ENCODE data around the gene SUFU. TPM values are rescaled to one million over a fixed set of nuclear protein-coding genes. Genes with fewer than 3 reads are reported as not detected.

SUFU gene
- total RNA-seq, 4 donors from 2014 or later = 2.3 to 5.4 (median 4.4) TPM

DNA sequence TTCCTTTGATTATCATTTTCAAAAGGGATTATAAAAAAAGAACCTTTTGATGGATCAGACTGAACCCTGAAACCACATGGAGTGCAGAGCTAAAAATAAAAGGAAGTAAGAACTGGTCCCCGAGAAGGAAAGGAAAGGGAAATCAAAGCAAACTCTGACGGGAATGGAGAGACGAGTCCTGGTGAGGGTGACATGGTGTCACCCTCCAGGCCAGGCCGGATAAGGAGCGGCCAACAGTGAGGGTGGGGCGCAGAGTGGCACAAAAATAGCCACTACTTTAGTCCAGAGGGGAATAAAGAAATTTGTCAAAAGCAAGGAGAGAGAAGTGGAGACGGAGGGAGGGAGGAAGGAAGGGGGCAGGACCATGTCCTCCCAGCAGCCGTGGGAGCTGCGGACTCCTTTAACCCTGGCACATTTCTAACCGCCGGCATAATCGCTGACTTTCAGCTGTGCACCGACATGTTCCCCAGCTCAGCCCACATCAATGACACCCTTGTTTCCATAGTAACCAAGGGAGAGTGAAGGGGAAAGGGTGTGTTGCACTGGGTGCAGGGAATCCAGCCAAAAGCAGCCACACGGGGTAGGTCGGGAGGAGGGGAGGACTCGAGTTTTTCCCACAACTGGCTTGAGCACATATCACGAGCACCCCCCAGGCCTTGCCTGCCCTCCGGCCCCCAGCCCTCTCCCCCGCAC is 170.2 kb downstream of the SUFU start:
- TF ChIP-seq POLR2A (IDR thresholded peaks at IDR 0.05) = peak in 1 of 2 donors; percentile 77
- TF ChIP-seq, protein P1, sequence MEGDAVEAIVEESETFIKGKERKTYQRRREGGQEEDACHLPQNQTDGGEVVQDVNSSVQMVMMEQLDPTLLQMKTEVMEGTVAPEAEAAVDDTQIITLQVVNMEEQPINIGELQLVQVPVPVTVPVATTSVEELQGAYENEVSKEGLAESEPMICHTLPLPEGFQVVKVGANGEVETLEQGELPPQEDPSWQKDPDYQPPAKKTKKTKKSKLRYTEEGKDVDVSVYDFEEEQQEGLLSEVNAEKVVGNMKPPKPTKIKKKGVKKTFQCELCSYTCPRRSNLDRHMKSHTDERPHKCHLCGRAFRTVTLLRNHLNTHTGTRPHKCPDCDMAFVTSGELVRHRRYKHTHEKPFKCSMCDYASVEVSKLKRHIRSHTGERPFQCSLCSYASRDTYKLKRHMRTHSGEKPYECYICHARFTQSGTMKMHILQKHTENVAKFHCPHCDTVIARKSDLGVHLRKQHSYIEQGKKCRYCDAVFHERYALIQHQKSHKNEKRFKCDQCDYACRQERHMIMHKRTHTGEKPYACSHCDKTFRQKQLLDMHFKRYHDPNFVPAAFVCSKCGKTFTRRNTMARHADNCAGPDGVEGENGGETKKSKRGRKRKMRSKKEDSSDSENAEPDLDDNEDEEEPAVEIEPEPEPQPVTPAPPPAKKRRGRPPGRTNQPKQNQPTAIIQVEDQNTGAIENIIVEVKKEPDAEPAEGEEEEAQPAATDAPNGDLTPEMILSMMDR (IDR thresholded peaks at IDR 0.05) = no peak
- H3K36me3 ChIP-seq = no peaks in the 10 kb centered on the region
- DNase-seq = peak; percentile 78 to 80
- no peak overlapping the region for H3K4me3 ChIP-seq (replicated peaks in 1 of 3)
- H3K4me1 ChIP-seq = peaks cover 90 to 92% of the 10 kb centered on the region in 2 donors
- no peaks in the 10 kb centered on the region for H3K9me3 ChIP-seq
- 0 to 3% methylated on average over 19 of the region's 19 CpGs for WGBS, 2 donors
- intact Hi-C loops (cut with DNase I) = loop anchor here (2.0 kb wide), 1 partner anchor 29 kb away; the partner anchor contains the start of gene TRIM8
- H3K27ac ChIP-seq = peak overlapping the region; percentile 94 to 99 (median 96)
- no peaks in the 10 kb centered on the region for H3K27me3 ChIP-seq

DNA sequence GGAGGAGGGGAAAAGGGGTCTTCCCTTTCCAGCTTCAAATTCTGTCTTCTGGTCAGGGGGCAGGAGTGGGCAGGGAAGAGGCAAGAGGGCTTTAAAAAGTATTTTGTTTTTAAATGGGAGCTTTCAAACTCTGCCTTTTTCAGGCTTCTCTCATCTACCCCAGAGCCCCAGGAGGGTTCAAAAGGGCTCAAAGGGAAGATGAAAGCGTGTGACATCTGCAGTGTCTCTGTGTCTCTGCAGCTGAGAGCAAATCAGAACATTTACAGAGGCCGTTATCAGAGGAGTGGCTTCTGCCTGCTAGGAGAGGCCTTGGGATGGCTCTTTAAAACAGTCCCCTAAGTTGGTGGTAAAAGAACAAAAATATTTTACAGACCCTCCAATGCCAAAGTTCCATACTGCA is 170.8 kb downstream of the SUFU start:
- TF ChIP-seq, protein P1 (IDR thresholded peaks at IDR 0.05) = no peak
- TF ChIP-seq POLR2A (IDR thresholded peaks at IDR 0.05) = no peak
- DNase-seq = no peak
- peak overlapping the region; percentile 94 to 99 (median 96) for H3K27ac ChIP-seq
- H3K4me3 ChIP-seq (replicated peaks in 1 of 3) = no peak overlapping the region
- WGBS, 2 donors = 35 to 40% methylated on average over 2 of the region's 2 CpGs
- no peaks in the 10 kb centered on the region for H3K9me3 ChIP-seq
- H3K27me3 ChIP-seq = no peaks in the 10 kb centered on the region
- peaks cover 90 to 91% of the 10 kb centered on the region in 2 donors for H3K4me1 ChIP-seq
- H3K36me3 ChIP-seq = no peaks in the 10 kb centered on the region
- intact Hi-C loops (cut with DNase I) = loop anchor here (2.0 kb wide), 1 partner anchor 30 kb away; the partner anchor contains the start of gene TRIM8

DNA sequence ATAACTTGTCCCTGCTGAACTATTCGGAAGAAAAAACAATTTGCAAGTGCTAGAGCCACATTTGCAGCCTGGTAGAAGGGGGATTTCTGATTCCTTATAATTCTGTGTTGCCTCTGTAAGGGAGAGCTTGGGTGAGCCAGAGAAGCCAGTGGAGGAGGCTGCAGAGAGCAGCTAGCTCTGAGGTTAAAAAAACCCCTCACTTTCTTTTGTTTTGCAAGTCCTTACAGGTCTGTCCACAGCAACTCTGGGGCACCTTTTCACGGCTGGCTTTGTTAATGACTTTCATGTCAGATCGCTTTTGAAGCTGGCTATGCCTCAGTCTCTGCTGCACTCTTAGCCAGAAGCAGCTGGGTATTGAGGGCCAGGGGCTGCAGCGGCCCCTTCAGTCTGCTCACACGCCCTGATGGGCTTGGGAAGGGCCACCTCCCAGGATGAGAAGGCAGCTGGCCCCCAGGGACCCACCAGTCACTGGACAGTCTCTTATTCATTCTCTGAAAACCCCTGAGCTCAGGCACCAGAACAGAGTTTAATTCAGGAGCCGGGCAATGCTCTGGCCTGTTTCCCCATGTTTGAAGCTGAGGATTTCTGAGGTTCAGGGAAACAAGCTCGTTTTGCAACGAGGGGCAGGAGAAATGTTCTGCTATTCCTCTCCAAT is 171.4 kb downstream of the SUFU start:
- intact Hi-C loops (cut with DNase I) = loop anchor here (2.0 kb wide), 1 partner anchor 30 kb away; the partner anchor contains the start of gene TRIM8
- peak in 1 of 2 donors; percentile 30 for DNase-seq
- H3K9me3 ChIP-seq = no peaks in the 10 kb centered on the region
- WGBS, 2 donors = 31 to 36% methylated on average over 5 to 8 of the region's 8 CpGs
- peak overlapping the region; percentile 94 to 99 (median 96) for H3K27ac ChIP-seq
- no peaks in the 10 kb centered on the region for H3K36me3 ChIP-seq
- no peak overlapping the region for H3K4me3 ChIP-seq (replicated peaks in 1 of 3)
- TF ChIP-seq, protein P1 (IDR thresholded peaks at IDR 0.05) = no peak
- TF ChIP-seq POLR2A (IDR thresholded peaks at IDR 0.05) = no peak
- H3K4me1 ChIP-seq = peaks cover 85 to 90% of the 10 kb centered on the region in 2 donors
- no peaks in the 10 kb centered on the region for H3K27me3 ChIP-seq

GRCh38 chr10:102675666-102676533 is 172.1 kb downstream of the SUFU start:
- Histone ChIP-seq H3K4me3 (replicated peaks in 1 of 3) (no peak overlapping the region), H3K36me3 (no peaks in the 10 kb centered on the region), H3K27ac (peak overlapping the region; percentile 94 to 99 (median 96)), H3K4me1 (peaks cover 78 to 91% of the 10 kb centered on the region in 2 donors), H3K27me3 (no peaks in the 10 kb centered on the region), H3K9me3 (no peaks in the 10 kb centered on the region)
- DNase-seq = peak; percentile 69 to 77
- 17 to 25% methylated on average over 16 of the region's 16 CpGs for WGBS, 2 donors
- TF ChIP-seq, protein P1 (IDR thresholded peaks at IDR 0.05) = no peak
- TF ChIP-seq POLR2A (IDR thresholded peaks at IDR 0.05) = peak in 1 of 2 donors; percentile 43
- intact Hi-C loops (cut with DNase I) = loop anchor here (2.0 kb wide), 1 partner anchor 31 kb away; the partner anchor contains the start of gene TRIM8
